ENCODE measurements around the gene RHOV. TPM values are rescaled to one million over a fixed set of nuclear protein-coding genes. Genes with fewer than 3 reads are reported as not detected.

Gene RHOV
- total and polyA plus RNA-seq, 2 of the 4 experiments (the other 2 are of a cell fraction) = 0.10 TPM; not detected in 1

GRCh38 chr15:40844696-40845030 is 29.4 kb downstream of the RHOV start:
- in situ Hi-C loops (cut with MboI; ENCODE audit: low sequenced_read_pairs) (no loop called here), intact Hi-C loops (cut with micrococcal nuclease) (loop anchor here (1.0 kb wide), 1 partner anchor 37 kb away; the partner anchor contains the start of genes DNAJC17 and ZFYVE19), dilution Hi-C loops (cut with HindIII; ENCODE audit: low sequenced_read_pairs, unreplicated experiment) (no loop called here)
- H3K79me1 ChIP-seq (ENCODE audit: low read depth in 1 of 2, low read length in 2 of 2) = no peaks in the 10 kb centered on the region
- no peak overlapping the region for H2BK15ac ChIP-seq (ENCODE audit: low read depth, low read length)
- peak overlapping the region; percentile 66 for H3K4me2 ChIP-seq (ENCODE audit: low read depth, low read length)
- CTCF ChIA-PET = interaction anchor here (0.5 kb wide), 1 partner anchor 88 kb away, joined by 3 read pairs; no protein-coding TSS in a partner anchor
- 0% methylated on average over 1 of the region's 28 CpGs; no CpG with 5 or more reads in 1 of the 2 experiments for WGBS, 2 experiments (ENCODE audit: extremely low coverage in 2 of 2, insufficient read length in 1 of 2)
- peak; percentile 28; the same call in 1 of the 2 replicates for ATAC-seq (ENCODE audit: low read depth)
- H3K23ac ChIP-seq (ENCODE audit: low read depth, low read length) = no peak overlapping the region
- no peaks in the 10 kb centered on the region for H3K9me1 ChIP-seq (ENCODE audit: insufficient read depth, low read length)
- H2BK20ac ChIP-seq (ENCODE audit: low read depth, low read length) = no peak overlapping the region
- no peak overlapping the region for H2BK120ac ChIP-seq (ENCODE audit: low read depth, low read length)
- no peak overlapping the region for H3K9ac ChIP-seq (ENCODE audit: low read depth, low read length)
- H4K20me1 ChIP-seq (ENCODE audit: insufficient read depth, low read length) = peaks cover 5% of the 10 kb centered on the region; the same call in 1 of the 2 replicates
- H2BK5ac ChIP-seq (ENCODE audit: low read depth, low read length, poor library complexity, severe bottlenecking) = no peak overlapping the region
- no peak for DNase-seq
- H3K27me3 ChIP-seq (ENCODE audit: control insufficient read depth, insufficient read depth, low read length) = peaks cover 38% of the 10 kb centered on the region
- POLR2A ChIA-PET (ENCODE audit: unreplicated experiment) = no interaction called here
- no peaks in the 10 kb centered on the region for H3K36me3 ChIP-seq (ENCODE audit: control insufficient read depth, insufficient read depth, low read length)
- H4K91ac ChIP-seq (ENCODE audit: insufficient read depth, low read depth, low read length) = no peak overlapping the region
- BruUV-seq (replicated peaks) = no TSS peak
- no peaks in the 10 kb centered on the region for H3K9me3 ChIP-seq (ENCODE audit: control insufficient read depth, insufficient read depth, low read length)
- H3K18ac ChIP-seq (ENCODE audit: low read depth, low read length) = no peak overlapping the region
- H3K4ac ChIP-seq (ENCODE audit: low read depth, low read length) = no peak overlapping the region
- no peak for TF ChIP-seq RFX5 (IDR thresholded peaks at IDR 0.05; ENCODE audit: low read depth, low read length)
- TF ChIP-seq, protein P1, sequence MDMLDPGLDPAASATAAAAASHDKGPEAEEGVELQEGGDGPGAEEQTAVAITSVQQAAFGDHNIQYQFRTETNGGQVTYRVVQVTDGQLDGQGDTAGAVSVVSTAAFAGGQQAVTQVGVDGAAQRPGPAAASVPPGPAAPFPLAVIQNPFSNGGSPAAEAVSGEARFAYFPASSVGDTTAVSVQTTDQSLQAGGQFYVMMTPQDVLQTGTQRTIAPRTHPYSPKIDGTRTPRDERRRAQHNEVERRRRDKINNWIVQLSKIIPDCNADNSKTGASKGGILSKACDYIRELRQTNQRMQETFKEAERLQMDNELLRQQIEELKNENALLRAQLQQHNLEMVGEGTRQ (IDR thresholded peaks at IDR 0.05; ENCODE audit: low read depth, low read length) = no peak
- TF ChIP-seq POLR2A (IDR thresholded peaks at IDR 0.05; ENCODE audit: low read depth, low read length) = no peak
- no peak for TF ChIP-seq RCOR1 (IDR thresholded peaks at IDR 0.05; ENCODE audit: insufficient replicate concordance, low read length)
- no peak for TF ChIP-seq SMC3 (IDR thresholded peaks at IDR 0.05; ENCODE audit: low read depth, low read length)
- no peak for TF ChIP-seq MAZ (IDR thresholded peaks at IDR 0.05; ENCODE audit: borderline replicate concordance, low read depth, low read length)
- no peak for TF ChIP-seq CHD1 (IDR thresholded peaks at IDR 0.05; ENCODE audit: low read depth, low read length)
- no peak for TF ChIP-seq CEBPB (IDR thresholded peaks at IDR 0.05; ENCODE audit: low read depth, low read length)
- TF ChIP-seq ELK1 (IDR thresholded peaks at IDR 0.05; ENCODE audit: borderline replicate concordance, low read depth, low read length) = no peak
- TF ChIP-seq MXI1 (IDR thresholded peaks at IDR 0.05; ENCODE audit: borderline replicate concordance, low read depth, low read length) = no peak
- TF ChIP-seq BHLHE40 (IDR thresholded peaks at IDR 0.05; ENCODE audit: low read depth, low read length) = no peak
- no peak for TF ChIP-seq FOS (IDR thresholded peaks at IDR 0.05; ENCODE audit: low read depth, low read length)
- no peak for TF ChIP-seq RAD21 (IDR thresholded peaks at IDR 0.05; ENCODE audit: low read length)
- TF ChIP-seq MAFK (IDR thresholded peaks at IDR 0.05; ENCODE audit: low read depth, low read length) = no peak
- no peak for TF ChIP-seq CTCF (conservative IDR thresholded peaks at IDR 0.05; ENCODE audit: low read depth, low read length)
- no peak for TF ChIP-seq NFE2L2 (IDR thresholded peaks at IDR 0.05; ENCODE audit: low read depth, low read length)
- H4K5ac ChIP-seq (ENCODE audit: low read depth, low read length) = no peak overlapping the region
- no peak overlapping the region for H3K27ac ChIP-seq (ENCODE audit: insufficient read depth, low read length)
- no peak overlapping the region for H3K14ac ChIP-seq (replicated peaks; ENCODE audit: low read depth, low read length)
- peak overlapping the region; percentile 76 for H2AK9ac ChIP-seq (replicated peaks; ENCODE audit: low read depth, low read length, poor library complexity)
- no peak overlapping the region for H2AK5ac ChIP-seq (ENCODE audit: low read depth, low read length)
- H3K4me1 ChIP-seq (ENCODE audit: control insufficient read depth, insufficient read depth, low read length) = 0 out of 2 replicates have a peak, but pooled peaks cover 3% of the 10 kb centered on the region
- H2AFZ ChIP-seq (replicated peaks; ENCODE audit: low read length, poor library complexity) = peak overlapping the region; percentile 86
- no peak overlapping the region for H4K8ac ChIP-seq (ENCODE audit: low read depth in 2 of 2, low read length in 2 of 2)
- no peak overlapping the region for H3K56ac ChIP-seq (ENCODE audit: extremely low read depth, insufficient read depth, low read length)
- peak overlapping the region; percentile 26 for H3K4me3 ChIP-seq (ENCODE audit: insufficient read depth, low read depth, low read length)

Data from IMR-90 (cell line).